Endothelial cell of umbilical vein (primary cell): Measurements from ENCODE around the gene REEP3.

ENCODE experiments used
- EZH2 ChIP-seq: IDR thresholded peaks from 2 replicates; pipeline ENCODE4 v1.6.1; 2012; ENCODE audit warnings: borderline replicate concordance, low read depth, mild to moderate bottlenecking, moderate library complexity, low read length, inconsistent platforms; ENCODE audit not compliant: severe bottlenecking
- GATA2 ChIP-seq: IDR thresholded peaks from 2 replicates; pipeline ENCODE4 v1.7.0; 2011; ENCODE audit warnings: low read depth, mild to moderate bottlenecking, moderate library complexity, mixed read lengths, low read length; ENCODE audit not compliant: insufficient read length, insufficient read depth
- POLR2A ChIP-seq: IDR thresholded peaks from 2 replicates; pipeline ENCODE4 v1.6.1; 2012; ENCODE audit warnings: low read depth, mild to moderate bottlenecking, control low read depth, low read length
- POLR2AphosphoS5 ChIP-seq: IDR thresholded peaks from 2 replicates; pipeline ENCODE4 v1.6.1; 2012; ENCODE audit warnings: low read depth, mild to moderate bottlenecking, control low read depth, low read length, moderate library complexity; ENCODE audit not compliant: insufficient read depth
- TF ChIP-seq, protein P1 (sequence below), 2 donors: IDR thresholded peaks; 1 replicate in 1 of 2; 2 replicates in 1 of 2; pipeline ENCODE4 v1.5.1; 2011; ENCODE audit warnings: low read length in 2 of 2, mild to moderate bottlenecking in 2 of 2, moderate library complexity in 2 of 2, control low read depth in 1 of 2, inconsistent platforms in 1 of 2, low read depth in 1 of 2; ENCODE audit not compliant: insufficient read depth in 1 of 2; ENCODE audit errors: extremely low read depth in 1 of 2
- TF ChIP-seq, protein P2 (sequence below): IDR thresholded peaks from 2 replicates; pipeline ENCODE4 v1.6.1; 2011; ENCODE audit not compliant: insufficient read depth, insufficient read length

DNA sequence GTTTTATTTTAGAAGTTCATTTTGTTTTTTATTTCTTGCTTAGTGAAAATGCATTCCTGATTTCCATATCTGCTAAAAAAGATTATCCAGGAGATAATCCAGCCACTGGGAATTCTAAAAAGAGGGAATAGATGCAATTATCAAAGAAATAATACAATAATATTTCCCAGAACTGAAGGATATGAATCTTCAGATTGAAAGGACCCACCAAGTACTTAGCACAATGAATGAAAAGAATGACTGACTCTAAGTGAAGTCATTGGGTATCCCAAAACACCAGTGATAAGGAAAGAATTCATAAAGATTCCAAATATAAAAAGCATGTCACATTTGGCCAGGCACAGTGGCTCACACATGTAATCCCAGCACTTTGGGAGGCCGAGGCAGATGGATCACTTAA lies 79.3 kb downstream of the REEP3 start:
- TF ChIP-seq, protein P1, sequence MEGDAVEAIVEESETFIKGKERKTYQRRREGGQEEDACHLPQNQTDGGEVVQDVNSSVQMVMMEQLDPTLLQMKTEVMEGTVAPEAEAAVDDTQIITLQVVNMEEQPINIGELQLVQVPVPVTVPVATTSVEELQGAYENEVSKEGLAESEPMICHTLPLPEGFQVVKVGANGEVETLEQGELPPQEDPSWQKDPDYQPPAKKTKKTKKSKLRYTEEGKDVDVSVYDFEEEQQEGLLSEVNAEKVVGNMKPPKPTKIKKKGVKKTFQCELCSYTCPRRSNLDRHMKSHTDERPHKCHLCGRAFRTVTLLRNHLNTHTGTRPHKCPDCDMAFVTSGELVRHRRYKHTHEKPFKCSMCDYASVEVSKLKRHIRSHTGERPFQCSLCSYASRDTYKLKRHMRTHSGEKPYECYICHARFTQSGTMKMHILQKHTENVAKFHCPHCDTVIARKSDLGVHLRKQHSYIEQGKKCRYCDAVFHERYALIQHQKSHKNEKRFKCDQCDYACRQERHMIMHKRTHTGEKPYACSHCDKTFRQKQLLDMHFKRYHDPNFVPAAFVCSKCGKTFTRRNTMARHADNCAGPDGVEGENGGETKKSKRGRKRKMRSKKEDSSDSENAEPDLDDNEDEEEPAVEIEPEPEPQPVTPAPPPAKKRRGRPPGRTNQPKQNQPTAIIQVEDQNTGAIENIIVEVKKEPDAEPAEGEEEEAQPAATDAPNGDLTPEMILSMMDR (IDR thresholded peaks at IDR 0.05; ENCODE audit: extremely low read depth in 1 of 2, insufficient read depth in 1 of 2, low read depth in 1 of 2, low read length in 2 of 2): no peak
- TF ChIP-seq, protein P2, sequence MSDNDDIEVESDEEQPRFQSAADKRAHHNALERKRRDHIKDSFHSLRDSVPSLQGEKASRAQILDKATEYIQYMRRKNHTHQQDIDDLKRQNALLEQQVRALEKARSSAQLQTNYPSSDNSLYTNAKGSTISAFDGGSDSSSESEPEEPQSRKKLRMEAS: no peak
- no peak for TF ChIP-seq POLR2AphosphoS5
- TF ChIP-seq POLR2A: no peak
- TF ChIP-seq EZH2: no peak
- TF ChIP-seq GATA2: no peak
